22Rv1 (cell line): Measurements from ENCODE around the gene GABARAPL1.

Experiments
- CTCF ChIP-seq: fragments of 450-650 bp; IDR thresholded peaks from 2 replicates; pipeline ENCODE4 v1.5.1; 2017; ENCODE audit warnings: mild to moderate bottlenecking
- ZFX ChIP-seq: fragments of 450-650 bp; IDR thresholded peaks from 2 replicates; pipeline ENCODE4 v1.6.1; 2017; ENCODE audit warnings: antibody characterized with exemption, borderline replicate concordance

DNA sequence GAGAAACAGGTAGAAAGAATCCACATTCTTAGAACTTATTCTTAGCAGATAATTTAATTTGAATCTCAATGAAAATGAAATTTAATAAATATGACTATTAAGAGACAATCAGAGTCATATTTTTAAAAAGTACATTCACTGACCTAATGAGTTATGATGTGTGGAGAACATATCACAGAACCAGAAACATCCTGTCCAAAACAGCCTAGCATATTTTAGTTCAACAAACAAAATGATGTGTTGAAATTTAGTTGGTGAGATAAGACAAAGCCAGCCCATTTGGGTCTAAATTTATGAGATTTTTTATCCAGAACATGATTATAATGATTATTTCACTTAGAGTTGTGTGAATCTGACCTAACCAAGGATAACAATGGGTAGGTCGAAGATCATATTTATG, 25.8 kb downstream of the GABARAPL1 start:
- TF ChIP-seq CTCF: no peak
- no peak for TF ChIP-seq ZFX
